Measurements from ENCODE around the gene GADD45A.

GRCh38 chr1:67648582-67649326 lies 36.2 kb upstream of the GADD45A start:
- TF ChIP-seq CTCF (IDR thresholded peaks at IDR 0.05) (no peak), POLR2A (IDR thresholded peaks at IDR 0.05) (no peak)

Measured in testis (tissue), 2 donors.